ENCODE measurements around the gene BORCS5. TPM values are rescaled to one million over a fixed set of nuclear protein-coding genes. Genes with fewer than 3 reads are reported as not detected.
"Not testable (repeated sequence)": the region's sequence is repeated elsewhere in the genome, so short reads cannot be mapped to it uniquely, and the experiment has no call there.

The BORCS5 gene
- total RNA-seq, 1 donor from 2014 or later: 14.4 TPM

DNA sequence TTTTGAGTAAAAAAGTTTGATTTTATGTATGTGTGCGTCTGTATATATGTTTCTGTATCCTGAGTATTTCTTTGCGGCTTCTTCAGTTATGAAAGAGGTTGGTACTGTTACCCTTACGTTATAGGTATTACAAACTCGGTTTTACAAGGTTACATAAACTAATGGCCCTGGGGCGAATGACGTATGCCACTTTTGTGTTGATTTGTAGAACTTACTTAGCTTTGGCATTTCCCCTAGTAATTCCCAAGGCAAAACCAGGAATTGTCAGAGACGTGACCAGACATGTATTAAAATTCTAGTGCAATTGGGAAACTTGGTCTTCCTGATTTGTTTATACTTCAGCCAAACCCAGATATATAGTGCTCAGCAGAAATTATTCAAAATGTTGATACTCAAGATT is 112.5 kb downstream of the BORCS5 start:
- H3K4me1 Mint-ChIP-seq (ENCODE audit: unreplicated experiment): no peaks in the 10 kb centered on the region
- H3K4me3 Mint-ChIP-seq: no peak overlapping the region
- H3K9me3 Mint-ChIP-seq: peaks cover 14% of the 10 kb centered on the region
- no peak for DNase-seq (ENCODE audit: extremely low spot score, unreplicated experiment)
- TF ChIP-seq, protein P1, sequence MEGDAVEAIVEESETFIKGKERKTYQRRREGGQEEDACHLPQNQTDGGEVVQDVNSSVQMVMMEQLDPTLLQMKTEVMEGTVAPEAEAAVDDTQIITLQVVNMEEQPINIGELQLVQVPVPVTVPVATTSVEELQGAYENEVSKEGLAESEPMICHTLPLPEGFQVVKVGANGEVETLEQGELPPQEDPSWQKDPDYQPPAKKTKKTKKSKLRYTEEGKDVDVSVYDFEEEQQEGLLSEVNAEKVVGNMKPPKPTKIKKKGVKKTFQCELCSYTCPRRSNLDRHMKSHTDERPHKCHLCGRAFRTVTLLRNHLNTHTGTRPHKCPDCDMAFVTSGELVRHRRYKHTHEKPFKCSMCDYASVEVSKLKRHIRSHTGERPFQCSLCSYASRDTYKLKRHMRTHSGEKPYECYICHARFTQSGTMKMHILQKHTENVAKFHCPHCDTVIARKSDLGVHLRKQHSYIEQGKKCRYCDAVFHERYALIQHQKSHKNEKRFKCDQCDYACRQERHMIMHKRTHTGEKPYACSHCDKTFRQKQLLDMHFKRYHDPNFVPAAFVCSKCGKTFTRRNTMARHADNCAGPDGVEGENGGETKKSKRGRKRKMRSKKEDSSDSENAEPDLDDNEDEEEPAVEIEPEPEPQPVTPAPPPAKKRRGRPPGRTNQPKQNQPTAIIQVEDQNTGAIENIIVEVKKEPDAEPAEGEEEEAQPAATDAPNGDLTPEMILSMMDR (conservative IDR thresholded peaks at IDR 0.05): no peak
- H3K36me3 Mint-ChIP-seq: peaks cover 64% of the 10 kb centered on the region
- no peaks in the 10 kb centered on the region for H3K27me3 Mint-ChIP-seq
- no peak overlapping the region for H3K27ac Mint-ChIP-seq

DNA sequence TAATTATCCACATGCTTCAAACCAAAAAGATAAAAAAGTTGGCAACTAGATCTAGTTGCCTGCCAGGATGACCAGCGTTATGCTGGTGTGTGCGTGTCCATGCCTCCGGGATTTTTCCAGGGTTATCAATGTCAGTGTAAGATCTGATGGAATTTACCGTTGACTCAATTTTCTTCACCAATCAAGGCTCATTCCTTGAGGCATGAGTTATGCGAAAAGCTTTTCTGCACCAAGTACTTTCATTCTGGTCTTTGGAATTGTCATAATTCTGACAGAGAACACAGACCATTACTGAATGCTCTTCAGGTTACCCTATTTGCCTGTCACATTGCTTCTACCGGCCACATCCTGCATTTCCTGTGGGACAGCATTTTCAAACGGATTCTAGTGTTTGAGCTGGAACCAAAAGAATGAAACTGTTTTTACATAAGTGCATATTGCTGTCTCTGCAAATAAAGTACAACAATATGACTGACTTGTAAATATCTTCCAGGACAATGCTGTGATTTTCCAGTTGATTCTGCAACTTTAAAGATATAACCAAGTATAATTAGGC is 114.0 kb downstream of the BORCS5 start:
- Mint-ChIP-seq H3K4me3 (no peak overlapping the region), H3K4me1 (ENCODE audit: unreplicated experiment) (no peaks in the 10 kb centered on the region), H3K36me3 (peaks cover 67% of the 10 kb centered on the region)

DNA sequence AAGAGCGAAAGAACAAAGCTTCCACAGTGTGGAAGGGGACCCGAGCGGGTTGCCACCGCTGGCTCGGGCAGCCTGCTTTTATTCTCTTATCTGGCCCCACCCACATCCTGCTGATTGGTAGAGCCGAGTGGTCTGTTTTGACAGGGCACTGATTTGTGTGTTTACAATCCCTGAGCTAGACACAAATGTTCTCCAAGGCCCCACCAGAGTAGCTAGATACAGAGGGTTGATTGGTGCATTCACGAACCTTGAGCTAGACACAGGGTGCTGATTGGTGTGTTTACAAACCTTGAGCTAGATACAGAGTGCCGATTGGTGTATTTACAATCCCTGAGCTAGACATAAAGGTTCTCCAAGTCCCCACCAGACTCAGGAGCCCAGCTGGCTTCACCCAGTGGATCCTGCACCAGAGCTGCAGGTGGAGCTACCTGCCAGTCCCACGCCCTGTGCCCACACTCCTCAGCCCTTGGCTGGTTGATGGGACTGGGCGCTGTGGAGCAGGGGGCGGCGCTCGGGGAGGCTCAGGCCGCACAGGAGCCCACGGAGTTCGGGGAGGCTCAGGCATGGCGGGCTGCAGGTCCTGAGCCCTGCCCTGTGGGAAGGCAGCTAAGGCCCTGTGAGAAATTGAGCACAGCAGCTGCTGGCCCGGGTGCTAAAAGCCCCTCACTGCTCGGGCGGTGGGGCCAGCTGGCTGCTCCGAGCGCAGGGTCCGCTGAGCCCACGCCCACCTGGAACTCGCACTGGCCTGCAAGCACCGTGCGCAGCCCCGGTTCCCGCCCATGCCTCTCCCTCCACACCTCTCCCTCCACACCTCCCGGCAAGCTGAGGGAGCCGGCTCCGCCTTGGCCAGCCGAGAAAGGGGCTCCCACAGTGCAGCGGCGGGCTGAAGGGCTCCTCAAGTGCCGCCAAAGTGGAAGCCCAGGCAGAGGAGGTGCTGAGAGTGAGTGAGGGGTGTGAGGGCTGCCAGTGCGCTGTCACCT is 115.4 kb downstream of the BORCS5 start:
- not testable (repeated sequence) for H3K4me1 Mint-ChIP-seq (ENCODE audit: unreplicated experiment); DNase-seq (ENCODE audit: extremely low spot score, unreplicated experiment); H3K27me3 Mint-ChIP-seq; H3K4me3 Mint-ChIP-seq; H3K27ac Mint-ChIP-seq
- Mint-ChIP-seq H3K36me3 (peaks cover 68% of the 10 kb centered on the region), H3K9me3 (peaks cover 14% of the 10 kb centered on the region)

More for the DNA sequence above, 114.0 kb downstream of the BORCS5 start:
- H3K27ac Mint-ChIP-seq: peak overlapping the region; percentile 70
- H3K27me3 Mint-ChIP-seq: no peaks in the 10 kb centered on the region
- DNase-seq (ENCODE audit: extremely low spot score, unreplicated experiment): peak; percentile 13
- H3K9me3 Mint-ChIP-seq: peaks cover 14% of the 10 kb centered on the region
- TF ChIP-seq, protein P1 (conservative IDR thresholded peaks at IDR 0.05): no peak

DNA sequence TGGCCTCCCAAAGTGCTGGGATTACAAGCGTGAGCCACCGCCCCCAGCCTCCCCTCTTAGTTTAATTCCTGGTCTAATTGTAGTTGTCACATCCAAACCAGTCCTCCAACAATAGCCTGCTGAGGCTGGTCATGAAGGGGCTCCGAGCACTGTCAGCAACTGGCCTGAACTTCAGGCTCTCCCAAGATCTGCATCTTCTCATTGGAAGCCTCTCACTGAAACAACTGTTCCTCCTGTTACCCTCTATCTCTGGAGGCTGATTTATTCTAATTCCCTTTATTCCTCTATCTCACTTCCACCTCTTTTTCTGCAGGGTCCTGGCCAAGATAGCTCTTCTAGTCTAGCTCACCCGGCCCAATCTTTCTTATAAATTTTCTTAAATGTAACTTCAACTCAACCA is 116.3 kb downstream of the BORCS5 start:
- no peak for DNase-seq (ENCODE audit: extremely low spot score, unreplicated experiment)
- Mint-ChIP-seq H3K4me3 (no peak overlapping the region), H3K9me3 (peaks cover 14% of the 10 kb centered on the region), H3K4me1 (ENCODE audit: unreplicated experiment) (no peaks in the 10 kb centered on the region), H3K27ac (peak overlapping the region; percentile 50), H3K27me3 (no peaks in the 10 kb centered on the region), H3K36me3 (peaks cover 67% of the 10 kb centered on the region)
- TF ChIP-seq, protein P1 (conservative IDR thresholded peaks at IDR 0.05): no peak

DNA sequence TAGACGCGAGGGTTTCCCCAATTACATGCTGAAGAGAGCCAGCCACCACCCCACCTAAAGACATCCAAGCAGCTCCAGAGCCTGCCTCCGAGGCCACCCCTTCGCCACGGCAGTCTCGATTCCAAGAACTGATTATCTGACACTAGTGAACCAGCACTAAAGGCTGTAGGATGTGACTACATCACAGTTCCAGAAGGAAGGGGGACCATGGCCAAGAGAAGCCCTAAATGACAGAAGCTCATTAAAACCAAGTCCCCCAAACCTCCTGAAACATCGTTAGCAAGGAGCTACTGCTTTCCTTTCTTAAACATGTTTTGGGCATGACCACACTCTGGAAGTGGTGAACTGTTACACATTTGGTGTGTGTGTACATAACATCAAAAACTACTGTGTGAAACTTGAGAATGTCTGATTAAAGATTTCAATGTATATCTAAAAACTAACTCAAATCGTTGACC is 117.6 kb downstream of the BORCS5 start:
- no peak overlapping the region for H3K4me3 Mint-ChIP-seq
- peaks cover 14% of the 10 kb centered on the region for H3K9me3 Mint-ChIP-seq
- H3K4me1 Mint-ChIP-seq (ENCODE audit: unreplicated experiment): no peaks in the 10 kb centered on the region
- peak overlapping the region; percentile 61 for H3K27ac Mint-ChIP-seq
- H3K36me3 Mint-ChIP-seq: peaks cover 70% of the 10 kb centered on the region
- H3K27me3 Mint-ChIP-seq: no peaks in the 10 kb centered on the region
- no peak for DNase-seq (ENCODE audit: extremely low spot score, unreplicated experiment)
- TF ChIP-seq, protein P1 (conservative IDR thresholded peaks at IDR 0.05): no peak
